ENCODE measurements around the gene TMEM170B.
A peak's percentile ranks its signal among the peaks of the same experiment; 100 is the strongest.

The TMEM170B gene

GRCh38 chr6:11537229-11538051, at the start of gene TMEM170B:
TSS of gene TMEM170B (plus strand) at chr6:11537749. CDS start at chr6:11538278, 529 bp downstream.
- DNase-seq, result peak; percentile 91

GRCh38 chr6:11490996-11491395, 46.6 kb upstream of the TMEM170B start:
- no peak for DNase-seq

- no peak for DNase-seq
Measured at GRCh38 chr6:11491596-11492463, 45.7 kb upstream of the TMEM170B start.

GRCh38 chr6:11492464-11493290, 44.9 kb upstream of the TMEM170B start:
- DNase-seq, result no peak

GRCh38 chr6:11493974-11494373, 43.6 kb upstream of the TMEM170B start:
- DNase-seq, result no peak

GRCh38 chr6:11494786-11495564, 42.6 kb upstream of the TMEM170B start:
- DNase-seq, result no peak

- DNase-seq, result no peak
Measured at GRCh38 chr6:11495565-11496145, 41.9 kb upstream of the TMEM170B start.

GRCh38 chr6:11496152-11497060, 41.1 kb upstream of the TMEM170B start:
- DNase-seq, result peak; percentile 30

GRCh38 chr6:11497107-11497506, 40.4 kb upstream of the TMEM170B start:
- no peak for DNase-seq

- no peak for DNase-seq
Measured at GRCh38 chr6:11497881-11498280, 39.7 kb upstream of the TMEM170B start.

- no peak for DNase-seq
Measured at GRCh38 chr6:11500008-11500407, 37.5 kb upstream of the TMEM170B start.

GRCh38 chr6:11509471-11509870, 28.1 kb upstream of the TMEM170B start:
- no peak for DNase-seq

- no peak for DNase-seq
Measured at GRCh38 chr6:11514672-11515071, 22.9 kb upstream of the TMEM170B start.

- DNase-seq, result no peak
Measured at GRCh38 chr6:11515763-11516162, 21.8 kb upstream of the TMEM170B start.

GRCh38 chr6:11522812-11523605, 14.5 kb upstream of the TMEM170B start:
- DNase-seq, result no peak

GRCh38 chr6:11525468-11526155, 11.9 kb upstream of the TMEM170B start:
- DNase-seq, result no peak

GRCh38 chr6:11526156-11526505, 11.4 kb upstream of the TMEM170B start:
- DNase-seq, result no peak

- DNase-seq, result no peak
Measured at GRCh38 chr6:11527274-11527870, 10.2 kb upstream of the TMEM170B start.

GRCh38 chr6:11528996-11529395, 8.6 kb upstream of the TMEM170B start:
- DNase-seq, result no peak
